Measurements from ENCODE around the gene LIN52.

The LIN52 gene

DNA sequence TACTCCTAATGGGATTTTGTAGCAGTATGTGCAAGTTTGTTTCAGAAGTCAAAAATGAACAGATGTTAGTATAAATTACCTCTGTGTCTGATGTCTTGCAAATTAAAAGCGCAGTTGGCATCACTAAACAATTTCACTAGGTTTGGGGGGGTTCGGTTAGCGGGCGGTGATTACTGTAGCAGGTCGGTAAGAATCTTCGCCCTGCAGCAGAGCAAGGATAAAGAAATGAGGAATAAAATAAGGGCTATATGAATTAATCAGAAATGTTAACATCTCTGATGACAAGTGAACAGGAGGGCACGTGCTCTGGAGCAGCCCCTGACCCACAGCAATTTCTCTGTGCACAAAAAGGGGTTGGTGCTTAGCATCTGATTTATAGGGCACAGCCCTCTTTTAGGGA lies 110.9 kb downstream of the LIN52 start:
- DNase-seq: no peak

DNA sequence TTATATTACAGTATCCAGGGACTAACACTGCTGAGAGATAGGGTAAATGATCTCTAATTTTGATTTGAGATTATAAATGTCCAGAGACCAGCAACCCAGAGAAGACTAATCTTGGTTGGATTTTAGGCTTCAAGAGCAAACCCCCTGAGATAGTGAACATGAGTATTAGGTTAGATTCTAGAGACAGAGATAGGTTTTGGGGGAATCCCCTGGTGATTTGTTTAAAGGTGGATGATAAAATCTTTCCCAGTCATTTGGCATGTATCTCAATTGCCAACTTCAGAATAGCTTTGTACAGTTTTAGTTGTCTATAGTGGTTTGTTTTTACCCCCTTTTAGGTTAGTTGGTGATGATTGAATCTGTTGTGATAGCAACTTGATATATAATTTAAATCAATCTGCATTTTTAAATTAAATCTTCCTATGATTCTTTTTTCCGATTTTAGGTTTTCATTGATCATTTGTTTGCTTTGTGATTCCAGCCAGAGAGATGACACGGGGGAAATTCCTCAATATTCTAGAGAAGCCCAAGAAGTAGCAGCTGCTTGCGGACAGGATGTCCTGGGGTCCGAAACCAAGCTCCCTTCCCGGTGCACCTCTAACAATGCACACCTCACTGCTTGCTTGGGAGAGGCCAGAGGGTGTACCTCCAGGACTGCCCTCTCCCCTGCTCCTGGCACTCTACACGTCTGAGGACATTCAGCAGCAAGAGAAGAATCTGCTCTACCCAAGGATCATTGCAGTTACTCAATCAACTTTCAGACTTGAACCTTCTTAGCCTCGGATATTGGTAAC lies 113.9 kb downstream of the LIN52 start:
- DNase-seq: no peak

- DNase-seq: no peak
Observed at GRCh38 chr14:74202113-74202512, 117.4 kb downstream of the LIN52 start.

- no peak for DNase-seq
Observed at GRCh38 chr14:74203639-74204038, 118.9 kb downstream of the LIN52 start.

DNA sequence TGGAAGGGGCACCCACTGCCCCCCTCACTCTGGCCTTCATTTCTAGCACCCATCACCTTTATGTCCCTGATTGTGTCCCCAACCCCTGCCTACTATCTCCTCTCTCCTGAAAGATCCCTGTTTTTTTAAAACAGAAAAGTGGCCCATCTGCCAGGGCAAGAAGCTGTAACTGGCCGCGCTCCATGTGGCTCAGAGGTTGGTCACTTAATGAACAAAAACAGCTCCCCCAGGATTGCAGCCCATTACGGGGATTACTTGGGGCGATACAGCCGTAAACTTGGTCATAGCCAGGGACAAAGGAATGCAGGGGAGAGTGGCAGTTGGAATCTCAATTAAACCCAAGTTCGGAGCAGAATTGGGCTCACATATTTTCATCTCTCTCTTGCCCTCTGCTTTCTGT lies 119.7 kb downstream of the LIN52 start:
- DNase-seq: no peak

DNA sequence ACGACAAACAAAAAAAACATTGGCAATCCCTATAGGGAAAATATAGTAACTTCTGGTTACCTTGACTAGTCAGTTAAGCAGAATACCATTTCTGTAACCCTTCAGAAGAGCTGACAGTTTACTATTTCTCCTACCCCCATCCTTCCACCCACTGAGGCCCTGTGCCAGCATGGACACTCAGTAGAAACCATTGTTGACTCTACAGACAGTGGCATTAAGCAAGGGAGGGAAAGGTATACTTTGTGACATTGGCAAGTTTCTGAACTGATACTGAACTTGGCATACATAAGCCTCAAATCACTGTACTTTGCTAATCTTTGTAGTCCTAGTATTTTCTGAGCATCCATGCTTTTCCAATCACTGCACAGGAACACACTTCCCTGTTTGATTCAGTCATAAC lies 121.1 kb downstream of the LIN52 start:
- DNase-seq: no peak

DNA sequence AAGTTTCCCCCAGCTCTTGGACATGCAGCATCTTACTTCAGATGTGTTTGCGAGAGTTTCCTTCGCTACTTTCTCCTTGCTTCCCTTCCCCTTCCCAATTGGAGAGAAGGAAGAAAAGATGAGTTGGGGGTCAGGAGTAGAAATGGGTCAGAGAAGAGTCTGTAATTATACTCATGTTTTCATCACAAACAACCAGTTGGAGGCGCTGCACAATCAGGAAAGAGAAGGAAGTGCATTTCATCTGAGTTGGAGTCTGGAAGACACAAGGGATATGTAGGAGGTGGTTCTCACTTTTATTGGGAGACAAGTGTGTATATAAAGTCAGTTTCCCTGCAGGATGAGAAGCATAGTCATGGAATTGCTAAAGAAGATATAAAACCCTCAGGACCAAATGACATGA lies 123.2 kb downstream of the LIN52 start:
- DNase-seq: no peak

- DNase-seq: no peak
Observed at GRCh38 chr14:74208642-74209041, 123.9 kb downstream of the LIN52 start.

- no peak for DNase-seq
Observed at GRCh38 chr14:74211945-74212580, 127.3 kb downstream of the LIN52 start.

DNA sequence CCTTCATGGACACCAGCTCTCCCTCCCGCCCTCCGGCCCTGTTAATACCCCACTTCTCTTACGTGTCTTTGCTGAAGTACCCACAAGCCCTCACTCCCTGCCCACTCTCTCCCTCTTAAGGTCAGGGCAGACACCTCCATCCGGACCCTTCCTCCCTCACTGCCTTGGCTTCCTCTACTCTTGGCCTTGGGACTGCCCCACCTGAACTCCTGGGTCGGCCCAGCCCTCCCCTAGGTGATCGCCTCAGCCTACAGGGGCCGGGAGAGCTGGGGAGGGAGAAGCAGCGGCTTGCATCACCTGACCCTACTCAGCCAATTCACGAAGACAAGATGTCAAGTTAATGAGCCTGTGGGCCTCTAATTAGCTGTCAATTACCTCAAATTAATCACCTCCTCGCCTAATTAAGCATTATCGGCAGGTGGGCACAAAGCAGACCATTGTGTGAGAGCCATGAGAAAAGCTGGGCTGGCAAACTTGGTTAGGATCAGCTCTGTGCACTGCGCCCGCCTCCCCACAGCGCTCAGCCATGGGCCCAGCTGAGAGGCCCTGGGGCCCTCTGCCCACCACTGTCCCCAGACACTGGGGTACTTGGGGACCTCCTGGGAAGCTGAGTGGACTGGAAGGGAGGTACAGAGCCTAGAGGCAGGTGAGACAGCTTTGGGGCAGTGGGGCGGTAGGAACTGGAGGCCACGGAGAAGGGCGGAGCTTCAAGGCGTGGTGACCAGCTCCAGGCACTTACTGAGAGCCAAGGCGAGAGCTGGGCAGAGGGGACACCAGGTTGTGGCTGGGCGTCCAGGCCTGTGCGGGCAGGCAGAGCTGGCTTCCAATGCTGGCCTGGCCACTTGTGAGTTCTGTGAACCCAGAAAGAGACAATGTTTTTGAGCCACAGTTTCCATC lies 129.4 kb downstream of the LIN52 start:
- no peak for DNase-seq

DNA sequence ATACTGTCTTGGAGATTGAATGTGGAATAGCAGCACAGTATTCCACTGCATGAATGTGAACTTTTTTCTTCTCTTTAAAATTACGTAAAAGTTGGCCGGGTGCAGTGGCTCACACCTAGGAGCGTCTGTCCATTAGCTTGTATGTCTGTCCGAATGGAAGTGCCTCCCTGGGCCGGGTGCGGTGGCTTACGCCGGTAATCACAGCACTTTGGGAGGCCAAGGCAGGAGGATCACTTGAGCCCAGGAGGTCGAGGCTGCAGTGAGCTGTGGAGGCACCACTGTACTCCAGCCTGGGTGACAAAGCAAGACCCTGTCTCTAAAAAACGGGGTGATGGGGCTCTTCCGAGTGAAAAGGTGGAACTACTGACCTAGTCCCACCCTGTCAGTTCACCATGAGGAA lies 131.9 kb downstream of the LIN52 start:
- DNase-seq: no peak

DNA sequence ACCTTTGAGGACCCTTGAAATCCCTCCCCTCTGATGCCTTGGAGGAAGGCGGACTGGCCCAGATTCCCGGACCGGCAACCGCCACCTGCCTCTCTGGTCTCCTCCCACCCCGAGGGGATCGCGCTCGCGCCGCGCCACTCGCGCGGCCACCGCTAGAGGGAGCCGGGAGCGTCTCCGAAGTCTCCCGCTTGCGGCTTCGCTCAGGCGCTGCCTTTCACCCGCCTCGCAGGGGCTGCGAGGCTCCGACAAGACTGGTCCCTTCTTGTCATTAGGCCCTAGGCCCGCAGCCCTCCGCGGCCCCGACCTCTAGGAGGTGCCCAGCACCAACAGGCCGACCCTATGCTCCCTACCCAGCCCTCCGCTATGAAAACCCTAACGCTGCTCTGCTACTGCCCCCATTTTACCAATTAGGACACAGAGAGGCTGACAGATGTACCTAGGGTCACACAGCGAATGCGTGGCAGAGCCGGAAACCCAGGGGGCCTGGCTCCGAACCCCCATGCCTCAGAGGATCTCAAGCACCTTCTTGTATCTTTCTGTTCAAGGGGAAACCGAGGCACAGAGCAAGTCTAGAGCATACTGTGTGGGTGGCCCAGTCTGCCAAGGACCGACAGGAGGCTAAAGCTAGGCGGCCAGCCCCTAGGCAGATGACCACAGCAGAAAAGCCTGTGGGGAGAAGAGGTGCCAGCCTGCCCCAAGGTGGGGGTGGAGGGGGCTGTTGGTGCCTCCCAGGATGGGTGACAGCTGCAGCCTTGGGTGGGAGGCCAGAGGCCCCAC lies 133.1 kb downstream of the LIN52 start:
- peak; percentile 71 for DNase-seq

DNA sequence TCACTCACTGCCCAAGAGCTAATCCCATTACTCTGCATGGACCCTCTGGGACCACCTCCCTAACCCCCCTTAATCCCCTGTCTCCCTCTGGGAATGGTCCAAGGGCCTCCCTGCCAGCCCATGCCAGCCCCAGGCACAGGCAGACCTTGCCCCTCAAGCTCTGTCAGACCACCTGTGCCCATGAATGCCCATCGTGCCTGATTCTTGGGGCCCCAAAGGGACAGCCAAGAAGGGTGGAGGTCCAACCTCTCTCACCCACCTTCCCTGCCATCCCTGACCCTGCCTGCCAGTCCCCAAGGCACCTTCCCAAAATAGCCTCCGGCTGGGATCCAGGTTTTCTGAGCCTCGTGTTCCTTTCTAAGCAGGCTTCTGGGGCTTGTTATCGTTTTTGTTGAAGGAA lies 133.7 kb downstream of the LIN52 start:
- no peak for DNase-seq

- no peak for DNase-seq
Observed at GRCh38 chr14:74219277-74220205, 134.8 kb downstream of the LIN52 start.

- DNase-seq: no peak
Observed at GRCh38 chr14:74220991-74221390, 136.2 kb downstream of the LIN52 start.

- no peak for DNase-seq
Observed at GRCh38 chr14:74221741-74222140, 137.0 kb downstream of the LIN52 start.

DNA sequence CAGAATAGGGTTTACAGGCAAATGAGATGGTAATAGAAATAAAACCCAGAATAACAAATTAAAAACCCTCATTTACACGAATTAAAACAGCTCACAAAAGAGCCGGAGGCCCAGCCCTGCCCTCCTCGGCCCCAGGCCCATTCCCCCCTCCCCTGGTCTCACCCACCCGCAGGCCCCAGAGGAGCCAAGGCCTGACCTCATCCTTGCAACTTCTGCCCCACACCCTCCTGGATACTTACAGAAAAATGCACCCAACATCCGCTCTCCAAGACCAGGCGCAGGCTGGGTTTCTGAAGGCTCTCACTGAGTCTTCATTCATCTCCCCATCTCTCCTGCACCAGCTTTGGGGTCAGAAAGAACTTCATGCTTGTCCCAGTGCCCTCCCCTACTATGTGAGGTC lies 138.3 kb downstream of the LIN52 start:
- DNase-seq: no peak

GRCh38 chr14:74231784-74232183 lies 147.0 kb downstream of the LIN52 start:
- DNase-seq: no peak

DNA sequence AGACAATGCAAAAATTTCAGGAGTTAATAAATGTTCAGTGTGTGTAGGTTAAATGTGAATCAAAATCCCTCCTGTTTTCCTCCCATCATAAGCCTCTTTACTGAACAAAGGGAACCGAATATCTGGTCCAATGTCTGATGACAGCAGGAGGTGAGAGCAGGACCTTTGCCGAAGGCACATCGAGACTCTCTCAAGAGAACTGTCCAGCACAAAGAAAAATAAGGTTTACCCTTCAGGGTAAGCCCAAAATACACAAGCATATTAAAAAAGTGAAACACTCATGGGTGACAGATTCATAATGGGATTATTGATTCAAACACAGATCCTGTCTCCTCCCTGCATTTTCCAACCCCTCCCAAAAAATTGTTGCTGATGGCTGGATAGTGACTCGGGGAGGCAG lies 150.3 kb downstream of the LIN52 start:
- DNase-seq: no peak

DNA sequence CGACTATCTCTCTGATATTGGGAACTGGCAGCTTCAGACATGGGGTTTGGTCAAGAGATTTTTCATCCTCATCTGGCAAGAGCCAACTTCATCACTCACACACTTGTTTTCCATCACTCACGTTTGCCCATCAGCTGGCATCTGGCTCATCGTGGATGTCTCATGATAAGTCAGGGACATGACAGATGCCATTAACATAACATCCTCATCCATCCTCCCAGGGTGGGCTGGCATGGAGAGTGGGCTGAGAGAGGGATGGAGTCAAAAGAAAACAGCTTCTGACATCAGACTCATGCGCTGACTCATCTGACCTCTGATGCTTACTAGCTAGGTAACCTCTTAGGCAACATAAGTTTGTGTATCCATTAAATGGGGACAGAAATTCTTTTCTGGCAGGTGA lies 152.7 kb downstream of the LIN52 start:
- no peak for DNase-seq

- no peak for DNase-seq
Observed at GRCh38 chr14:74238974-74239847, 154.5 kb downstream of the LIN52 start, which contains the start of gene VSX2. Gene VSX2 (plus strand): TSS chr14:74239449. CDS start chr14:74239562, 113 bp downstream.
